ENCODE data around the gene AADACL4. TPM values are rescaled to one million over a fixed set of nuclear protein-coding genes. Genes with fewer than 3 reads are reported as not detected.
A peak's percentile ranks its signal among the peaks of the same experiment; 100 is the strongest.

AADACL4 gene
- total RNA-seq, 1 experiment from 2014 or later, result not detected

DNA sequence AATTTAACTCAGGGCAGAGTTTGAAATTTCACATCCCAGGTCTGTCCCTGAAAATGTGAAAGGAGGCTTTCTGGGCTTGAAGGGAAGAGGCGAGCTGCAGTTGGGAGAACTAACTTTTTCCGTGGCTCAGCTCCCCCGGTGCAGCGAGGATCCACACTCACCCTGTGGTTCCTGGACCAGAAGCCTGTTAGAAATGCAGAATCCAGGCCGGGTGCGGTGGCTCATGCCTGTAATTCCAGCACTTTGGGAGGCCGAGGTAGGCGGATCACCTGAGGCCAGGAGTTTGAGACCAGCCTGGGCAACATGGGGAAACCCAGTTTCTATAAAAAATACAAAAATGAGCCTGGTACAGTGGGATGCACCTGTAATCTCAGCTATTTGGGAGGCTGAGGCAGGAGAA is 23.0 kb upstream of the AADACL4 start:
- no peak for DNase-seq (ENCODE audit: low read depth, low spot score)
- in situ Hi-C loops (cut with HindIII; ENCODE audit: low pct_unique_long_range_greater_than_20kb, low sequenced_read_pairs), result no loop called here

DNA sequence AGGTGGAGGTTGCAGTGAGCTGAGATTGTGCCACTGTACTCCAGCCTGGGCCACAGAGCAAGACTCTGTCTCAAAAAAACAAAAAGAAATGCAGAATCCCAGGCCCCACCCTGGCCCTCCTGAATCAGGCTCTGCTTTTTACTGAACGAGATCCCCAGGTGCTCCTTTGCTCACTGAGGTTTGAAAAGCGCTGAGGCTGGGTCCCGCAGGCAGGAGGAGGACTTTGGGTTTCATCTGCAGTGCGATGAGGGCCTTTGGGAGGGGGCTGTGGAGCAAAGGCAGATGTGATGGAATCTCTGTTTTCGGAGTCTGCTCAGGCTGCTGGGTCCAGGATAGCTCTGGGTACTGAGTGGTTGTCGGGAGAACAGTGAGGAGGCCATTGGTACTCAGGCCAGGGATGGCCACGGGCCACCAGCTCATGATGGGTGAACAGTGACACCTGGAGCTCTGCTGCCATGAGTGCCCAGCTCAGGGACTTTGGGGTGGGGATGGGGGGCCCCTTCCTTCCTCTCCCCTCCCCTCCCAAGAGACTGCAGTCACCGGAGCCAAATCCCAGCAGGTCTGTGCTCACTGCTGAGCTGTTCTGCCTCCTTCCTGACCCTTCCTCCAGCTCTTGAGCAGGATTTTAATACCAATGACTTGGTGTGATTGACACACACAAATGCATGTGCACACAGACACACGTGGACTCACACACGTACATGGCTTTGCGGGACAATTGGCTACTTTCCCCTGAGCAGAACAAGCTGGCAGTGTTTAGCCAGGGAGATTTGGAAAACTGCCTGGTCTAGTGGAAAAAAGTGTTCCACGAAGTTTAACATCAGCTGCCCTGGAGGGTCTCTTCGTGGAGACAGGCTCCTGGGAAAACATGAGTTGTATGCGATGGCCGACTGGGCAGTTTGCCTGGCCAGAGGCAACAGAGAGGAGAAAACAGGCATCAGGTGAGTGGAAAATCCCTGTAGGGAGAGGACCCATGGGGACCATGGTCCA is 22.2 kb upstream of the AADACL4 start:
- DNase-seq (ENCODE audit: low read depth, low spot score), result no peak
- in situ Hi-C loops (cut with HindIII; ENCODE audit: low pct_unique_long_range_greater_than_20kb, low sequenced_read_pairs), result no loop called here

DNA sequence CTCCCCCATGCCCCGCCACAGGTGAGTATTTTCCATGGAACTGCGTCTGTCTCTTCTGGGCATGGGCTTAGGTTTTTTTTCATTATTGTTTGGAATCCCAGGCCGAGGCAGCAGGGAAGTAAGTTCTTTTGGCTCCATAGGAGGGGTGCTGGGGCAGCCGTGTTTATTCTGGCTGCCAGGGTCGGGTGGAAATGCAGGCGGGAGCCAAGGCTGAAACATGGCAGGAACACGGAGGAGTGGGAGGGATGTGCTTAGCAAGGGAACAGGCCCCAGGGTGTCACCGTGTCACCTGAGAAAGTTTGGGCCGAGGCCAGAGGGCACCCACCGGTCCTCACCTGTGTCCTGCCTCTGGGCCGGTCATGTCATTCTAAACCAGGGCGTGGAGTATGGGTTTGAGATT is 21.4 kb upstream of the AADACL4 start:
- no peak for DNase-seq (ENCODE audit: low read depth, low spot score)
- in situ Hi-C loops (cut with HindIII; ENCODE audit: low pct_unique_long_range_greater_than_20kb, low sequenced_read_pairs), result no loop called here

DNA sequence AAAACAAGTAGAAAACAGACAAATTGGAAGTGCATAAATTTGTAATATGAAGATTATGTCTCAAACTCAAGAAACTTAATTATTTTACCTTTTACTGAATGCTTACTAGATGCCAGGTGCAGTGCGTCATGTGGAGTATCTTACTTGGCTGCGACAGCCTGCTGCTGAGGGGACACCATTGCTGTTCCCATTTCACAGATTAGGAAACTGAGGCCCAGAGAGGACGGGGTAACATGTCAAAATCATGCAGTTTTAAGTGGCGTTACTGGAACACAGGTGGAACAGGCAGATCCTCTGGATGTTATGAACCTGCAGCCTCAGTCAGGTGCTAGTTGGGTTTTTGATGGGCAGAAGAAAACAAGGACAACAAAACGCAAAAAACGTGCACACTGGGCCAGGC is 18.6 kb upstream of the AADACL4 start:
- DNase-seq (ENCODE audit: low read depth, low spot score), result no peak
- in situ Hi-C loops (cut with HindIII; ENCODE audit: low pct_unique_long_range_greater_than_20kb, low sequenced_read_pairs), result no loop called here

GRCh38 chr1:12626888-12627287 is 17.0 kb upstream of the AADACL4 start:
- peak; percentile 8 for DNase-seq (ENCODE audit: low read depth, low spot score)
- in situ Hi-C loops (cut with HindIII; ENCODE audit: low pct_unique_long_range_greater_than_20kb, low sequenced_read_pairs), result no loop called here

DNA sequence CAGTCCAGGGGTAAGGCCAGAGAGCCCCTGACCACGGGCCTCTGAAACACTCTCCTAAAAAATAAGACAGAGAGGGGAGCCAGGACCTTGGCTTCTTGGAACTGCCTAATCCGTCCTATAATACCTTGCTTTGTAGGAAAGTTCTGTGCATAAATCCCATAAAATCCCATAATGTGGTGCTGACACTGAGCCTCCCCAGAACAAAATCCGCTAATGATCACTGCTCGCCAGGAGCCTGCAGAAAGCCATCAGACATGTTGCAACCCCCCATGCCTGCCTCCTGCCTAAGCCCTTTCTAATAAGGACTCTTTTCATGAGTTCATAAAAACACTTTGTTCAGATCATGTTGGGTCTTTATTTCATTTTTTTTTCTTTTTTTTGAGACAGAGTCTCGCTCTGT is 16.6 kb upstream of the AADACL4 start:
- peak; percentile 19 for DNase-seq (ENCODE audit: low read depth, low spot score)
- in situ Hi-C loops (cut with HindIII; ENCODE audit: low pct_unique_long_range_greater_than_20kb, low sequenced_read_pairs), result no loop called here

DNA sequence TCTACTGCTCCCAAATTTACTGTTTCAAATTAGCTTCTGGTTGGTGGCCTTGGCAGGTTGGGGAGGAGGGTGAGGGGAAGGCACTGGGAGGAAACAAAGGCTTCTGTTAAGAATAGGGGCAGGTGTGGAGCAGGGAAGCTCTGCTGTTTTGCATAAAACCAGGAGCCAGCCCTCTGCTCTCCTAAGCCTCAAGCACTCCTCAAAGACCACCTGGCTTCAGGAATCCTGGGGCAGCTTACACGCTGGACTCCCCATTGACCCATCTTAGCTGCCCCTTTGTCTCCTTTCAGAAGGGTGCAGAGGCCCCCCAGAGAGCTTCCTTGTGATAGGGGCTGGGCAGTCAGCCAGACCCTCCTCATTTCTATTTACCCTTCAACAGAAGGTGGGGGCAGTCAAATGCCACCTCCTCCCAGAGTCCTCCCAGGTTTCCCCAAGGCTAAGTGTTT is 14.4 kb upstream of the AADACL4 start:
- DNase-seq (ENCODE audit: low read depth, low spot score), result no peak
- in situ Hi-C loops (cut with HindIII; ENCODE audit: low pct_unique_long_range_greater_than_20kb, low sequenced_read_pairs), result no loop called here

DNA sequence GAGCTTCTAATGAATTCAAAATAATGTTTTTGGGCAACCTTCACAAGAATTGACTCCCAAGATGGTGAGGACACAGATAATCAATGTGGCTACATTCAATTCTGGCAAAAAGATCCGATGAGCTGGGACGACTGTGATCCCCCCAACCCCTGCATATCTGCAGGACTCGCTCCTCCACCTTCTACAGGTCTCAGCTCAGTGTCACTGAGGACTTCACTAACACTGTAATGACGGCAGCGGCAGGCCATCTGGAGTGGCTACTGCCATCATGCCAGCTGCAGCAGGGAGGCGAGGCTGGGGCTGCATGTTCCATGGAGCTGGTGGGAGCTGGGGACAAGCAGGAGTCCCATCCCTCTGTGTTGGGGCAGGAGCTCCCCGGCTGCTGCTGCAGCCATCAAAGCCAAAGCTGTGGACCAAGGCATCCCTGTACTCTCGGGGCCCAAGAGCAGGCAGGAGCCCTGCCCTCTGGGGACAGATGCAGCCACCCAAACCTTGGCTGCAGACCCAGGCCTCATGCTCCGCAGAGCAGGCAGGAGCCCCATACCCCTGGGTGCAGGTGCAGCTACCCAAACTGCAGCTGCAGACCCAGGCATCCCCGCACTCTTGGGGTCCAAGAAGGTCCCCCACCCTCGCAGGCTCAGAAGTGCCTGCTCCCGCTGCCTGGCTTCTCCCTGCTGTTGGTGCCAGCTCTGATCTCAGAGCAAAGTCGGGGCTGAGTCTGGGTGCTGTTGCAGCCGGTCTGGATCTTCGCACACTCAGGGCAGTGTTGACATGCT is 13.7 kb upstream of the AADACL4 start:
- in situ Hi-C loops (cut with HindIII; ENCODE audit: low pct_unique_long_range_greater_than_20kb, low sequenced_read_pairs), result no loop called here
- no peak for DNase-seq (ENCODE audit: low read depth, low spot score)

DNA sequence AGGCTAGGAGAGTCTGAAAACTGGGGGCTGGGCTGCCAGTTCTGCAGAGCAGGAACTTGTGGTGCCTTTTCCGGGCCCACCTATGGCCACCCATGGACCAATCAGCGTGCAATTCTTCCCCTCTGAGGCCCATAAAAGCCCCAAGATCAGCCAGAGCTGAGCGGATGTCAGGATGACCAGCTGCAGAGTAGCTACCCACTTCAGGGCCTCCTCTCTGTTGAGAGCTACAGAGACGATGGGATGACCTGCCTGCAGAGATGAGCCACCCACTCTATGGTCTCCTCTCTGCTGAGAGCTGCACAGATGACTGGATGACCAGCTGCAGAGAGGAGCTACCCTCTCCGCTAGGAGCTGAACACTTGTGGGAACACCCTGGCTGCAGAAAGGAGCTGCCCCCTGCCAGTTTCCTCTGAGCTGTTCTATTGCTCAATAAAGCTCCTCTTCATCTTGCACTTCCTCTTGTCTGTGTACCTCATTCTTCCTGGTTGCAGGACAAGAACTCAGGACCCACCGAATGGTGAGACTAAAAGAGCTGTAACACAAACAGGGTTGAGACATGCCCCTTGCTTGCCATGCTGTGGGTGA is 12.8 kb upstream of the AADACL4 start:
- no peak for DNase-seq (ENCODE audit: low read depth, low spot score)
- in situ Hi-C loops (cut with HindIII; ENCODE audit: low pct_unique_long_range_greater_than_20kb, low sequenced_read_pairs), result no loop called here

DNA sequence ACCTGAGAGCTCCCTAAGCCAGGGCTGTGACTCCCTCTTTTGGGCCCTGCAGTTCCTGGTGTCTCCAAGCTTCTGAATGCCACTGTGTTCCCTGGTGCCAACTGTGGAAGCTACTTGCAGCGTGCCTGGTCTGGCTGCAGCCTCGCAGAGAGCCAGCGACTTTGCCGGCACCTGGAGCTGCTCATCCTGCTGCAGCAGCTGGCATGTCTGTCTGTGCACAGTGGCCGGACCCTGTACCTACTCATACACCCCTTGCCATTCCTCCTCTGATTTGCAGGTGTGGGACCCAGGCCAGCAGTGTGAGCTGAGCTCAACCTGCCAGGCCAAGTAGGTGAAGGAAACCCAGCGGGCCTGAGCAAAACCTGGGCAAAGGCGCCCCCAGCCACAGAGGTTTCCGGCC is 12.3 kb upstream of the AADACL4 start:
- in situ Hi-C loops (cut with HindIII; ENCODE audit: low pct_unique_long_range_greater_than_20kb, low sequenced_read_pairs), result no loop called here

GRCh38 chr1:12634156-12634555 is 9.7 kb upstream of the AADACL4 start:
- in situ Hi-C loops (cut with HindIII; ENCODE audit: low pct_unique_long_range_greater_than_20kb, low sequenced_read_pairs), result no loop called here
- DNase-seq (ENCODE audit: low read depth, low spot score), result no peak

More for the DNA sequence above, 12.3 kb upstream of the AADACL4 start:
- no peak for DNase-seq (ENCODE audit: low read depth, low spot score)

- no peak for DNase-seq (ENCODE audit: low read depth, low spot score)
- in situ Hi-C loops (cut with HindIII; ENCODE audit: low pct_unique_long_range_greater_than_20kb, low sequenced_read_pairs), result no loop called here
Measured at GRCh38 chr1:12634696-12635202, 9.1 kb upstream of the AADACL4 start.

GRCh38 chr1:12636098-12636950 is 7.6 kb upstream of the AADACL4 start:
- in situ Hi-C loops (cut with HindIII; ENCODE audit: low pct_unique_long_range_greater_than_20kb, low sequenced_read_pairs), result no loop called here

GRCh38 chr1:12637693-12638092 is 6.2 kb upstream of the AADACL4 start:
- in situ Hi-C loops (cut with HindIII; ENCODE audit: low pct_unique_long_range_greater_than_20kb, low sequenced_read_pairs), result no loop called here
- DNase-seq (ENCODE audit: low read depth, low spot score), result no peak

More at GRCh38 chr1:12636098-12636950, 7.6 kb upstream of the AADACL4 start:
- no peak for DNase-seq (ENCODE audit: low read depth, low spot score)

- in situ Hi-C loops (cut with HindIII; ENCODE audit: low pct_unique_long_range_greater_than_20kb, low sequenced_read_pairs), result no loop called here
- no peak for DNase-seq (ENCODE audit: low read depth, low spot score)
Measured at GRCh38 chr1:12640237-12640957, 3.5 kb upstream of the AADACL4 start.

DNA sequence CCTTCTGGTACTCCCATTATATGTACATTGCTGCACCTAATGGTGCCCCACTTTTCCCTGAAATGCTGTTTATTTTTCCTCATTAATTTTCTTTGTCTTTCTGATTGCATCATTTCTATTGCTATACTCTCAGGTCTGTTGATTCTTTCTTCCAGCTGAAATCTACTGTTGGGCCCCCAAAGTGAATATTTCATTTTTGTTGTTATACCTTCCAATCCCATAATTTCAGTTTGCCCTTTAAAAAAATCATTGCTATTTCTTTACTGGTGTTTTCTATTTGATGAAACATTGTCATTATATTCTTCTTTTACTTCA is 3.0 kb upstream of the AADACL4 start:
- no peak for DNase-seq (ENCODE audit: low read depth, low spot score)
- in situ Hi-C loops (cut with HindIII; ENCODE audit: low pct_unique_long_range_greater_than_20kb, low sequenced_read_pairs), result no loop called here

- in situ Hi-C loops (cut with HindIII; ENCODE audit: low pct_unique_long_range_greater_than_20kb, low sequenced_read_pairs), result no loop called here
- DNase-seq (ENCODE audit: low read depth, low spot score), result no peak
Measured at GRCh38 chr1:12643079-12643478, 806 bp upstream of the AADACL4 start.

Measured in SK-MEL-5 (cell line).